RWPE2 (cell line): Measurements from ENCODE around the gene ELAVL1.

Experiments
- ATAC-seq: fragments of 200-7000 bp; cut with Tn5 transposase; 3 replicates; pipeline ENCODE4 v1.9.1; 2021; ENCODE audit warnings: low read depth
- DNase-seq: peaks from one replicate; pipeline ENCODE4 v3.0.0-alpha.2; 2020; ENCODE audit warnings: low spot score
- H3K27ac ChIP-seq: fragments of 450-650 bp; 2 replicates; pipeline ENCODE4 v1.5.1; 2017; ENCODE audit warnings: mild to moderate bottlenecking; ENCODE audit not compliant: poor library complexity, severe bottlenecking
- H3K27me3 ChIP-seq: fragments of 250-450 bp; sonication (Bioruptor Pico); 2 replicates; pipeline ENCODE4 v1.5.1; 2021; ENCODE audit warnings: mild to moderate bottlenecking, moderate library complexity; ENCODE audit not compliant: insufficient read depth, poor library complexity, severe bottlenecking
- H3K36me3 ChIP-seq: fragments of 250-450 bp; sonication (Bioruptor Pico); 2 replicates; pipeline ENCODE4 v1.5.1; 2020; ENCODE audit warnings: low read depth, mild to moderate bottlenecking, moderate library complexity
- H3K4me1 ChIP-seq: fragments of 250-450 bp; sonication (Bioruptor Pico); 2 replicates; pipeline ENCODE4 v1.5.1; 2021; ENCODE audit warnings: mild to moderate bottlenecking, moderate library complexity; ENCODE audit not compliant: insufficient read depth, poor library complexity, severe bottlenecking
- H3K4me3 ChIP-seq: fragments of 250-450 bp; sonication (Bioruptor Pico); 2 replicates; pipeline ENCODE4 v1.5.1; 2021; ENCODE audit warnings: mild to moderate bottlenecking, moderate library complexity; ENCODE audit not compliant: severe bottlenecking
- H3K9me3 ChIP-seq: fragments of 250-450 bp; sonication (Bioruptor Pico); 2 replicates; pipeline ENCODE4 v1.5.1; 2021; ENCODE audit warnings: mild to moderate bottlenecking, moderate library complexity; ENCODE audit not compliant: severe bottlenecking
- CTCF ChIP-seq: fragments of 450-650 bp; IDR thresholded peaks from one replicate; pipeline ENCODE4 v1.5.1; 2017; ENCODE audit warnings: mild to moderate bottlenecking, moderate library complexity; ENCODE audit not compliant: poor library complexity, severe bottlenecking

ELAVL1 gene

GRCh38 chr19:8022275-8022674 lies 16.8 kb upstream of the ELAVL1 start:
- DNase-seq (no peak), ATAC-seq (no peak)

GRCh38 chr19:8021374-8021773 lies 15.9 kb upstream of the ELAVL1 start:
- ATAC-seq: no peak
- Histone ChIP-seq H3K27ac (no peak overlapping the region), H3K4me3 (no peak overlapping the region), H3K27me3 (no peaks in the 10 kb centered on the region), H3K9me3 (no peaks in the 10 kb centered on the region), H3K4me1 (no peaks in the 10 kb centered on the region), H3K36me3 (no peaks in the 10 kb centered on the region)
- TF ChIP-seq CTCF: no peak
- no peak for DNase-seq

More at GRCh38 chr19:8022275-8022674, 16.8 kb upstream of the ELAVL1 start:
- Histone ChIP-seq H3K9me3 (no peaks in the 10 kb centered on the region), H3K27me3 (no peaks in the 10 kb centered on the region), H3K4me3 (no peak overlapping the region), H3K36me3 (no peaks in the 10 kb centered on the region), H3K27ac (no peak overlapping the region), H3K4me1 (no peaks in the 10 kb centered on the region)
- TF ChIP-seq CTCF: no peak

- Histone ChIP-seq H3K4me1 (no peaks in the 10 kb centered on the region), H3K27ac (no peak overlapping the region), H3K9me3 (no peaks in the 10 kb centered on the region), H3K36me3 (no peaks in the 10 kb centered on the region), H3K4me3 (no peak overlapping the region), H3K27me3 (no peaks in the 10 kb centered on the region)
- TF ChIP-seq CTCF: no peak
- ATAC-seq: no peak
- no peak for DNase-seq
These were observed 15.2 kb upstream of the ELAVL1 start for GRCh38 chr19:8020681-8021080.

- Histone ChIP-seq H3K27me3 (no peaks in the 10 kb centered on the region), H3K4me3 (no peak overlapping the region), H3K27ac (no peak overlapping the region), H3K4me1 (no peaks in the 10 kb centered on the region), H3K36me3 (no peaks in the 10 kb centered on the region; the same call in 1 of the 2 replicates), H3K9me3 (no peaks in the 10 kb centered on the region)
- no peak for TF ChIP-seq CTCF
- ATAC-seq (no peak), DNase-seq (no peak)
These were observed 12.4 kb upstream of the ELAVL1 start for GRCh38 chr19:8017808-8018207.

- no peak for ATAC-seq
- Histone ChIP-seq H3K4me3 (peak overlapping the region; percentile 76), H3K27me3 (no peaks in the 10 kb centered on the region), H3K36me3 (peaks cover 8% of the 10 kb centered on the region), H3K27ac (peak overlapping the region; percentile 56), H3K9me3 (no peaks in the 10 kb centered on the region), H3K4me1 (peaks cover 6% of the 10 kb centered on the region)
- no peak for DNase-seq
- no peak for TF ChIP-seq CTCF
These were observed 523 bp downstream of the ELAVL1 start for GRCh38 chr19:8004723-8005513.
